22Rv1 (cell line): ENCODE results near the gene ISG20L2.

ENCODE experiments used
- CTCF ChIP-seq: fragments of 450-650 bp; IDR thresholded peaks from 2 replicates; pipeline ENCODE4 v1.5.1; 2017; ENCODE audit warnings: mild to moderate bottlenecking
- ZFX ChIP-seq: fragments of 450-650 bp; IDR thresholded peaks from 2 replicates; pipeline ENCODE4 v1.6.1; 2017; ENCODE audit warnings: antibody characterized with exemption, borderline replicate concordance

GRCh38 chr1:156704166-156704711 is 24.3 kb downstream of the ISG20L2 start:
- TF ChIP-seq CTCF = no peak
- no peak for TF ChIP-seq ZFX
